Left ventricle myocardium inferior (tissue), 1 donor: ENCODE measurements around the gene ZNF385B. TPM values are rescaled to one million over a fixed set of nuclear protein-coding genes. Genes with fewer than 3 reads are reported as not detected.

ENCODE experiments used
- DNase-seq: peaks from one replicate; pipeline ENCODE4 v3.0.0-alpha.2; 2020
- H3K27ac ChIP-seq: fragments of 200-600 bp; replicated peaks from 2 replicates; pipeline ENCODE4 v1.8.0; 2021
- H3K27me3 ChIP-seq: fragments of 200-600 bp; 2 replicates; pipeline ENCODE4 v1.8.0; 2021; ENCODE audit warnings: low read depth
- H3K36me3 ChIP-seq: fragments of 200-600 bp; 2 replicates; pipeline ENCODE4 v1.8.0; 2021
- H3K4me1 ChIP-seq: fragments of 200-600 bp; 2 replicates; pipeline ENCODE4 v1.8.0; 2021
- H3K4me3 ChIP-seq: fragments of 200-600 bp; 2 replicates; pipeline ENCODE4 v1.8.0; 2021; ENCODE audit warnings: mild to moderate bottlenecking, moderate library complexity
- H3K9me3 ChIP-seq: fragments of 200-600 bp; replicated peaks from 2 replicates; pipeline ENCODE4 v1.8.0; 2021
- CTCF ChIP-seq: fragments of 200-600 bp; IDR thresholded peaks from 2 replicates; pipeline ENCODE4 v1.8.0; 2021; ENCODE audit warnings: antibody characterized with exemption, mild to moderate bottlenecking, borderline replicate concordance
- intact Hi-C: fragments of 100-400 bp; cut with micrococcal nuclease; formaldehyde crosslinking; loops from one replicate; pipeline ENCODE4 v1.11.0; 2022
- total RNA-seq: library from RNA; stranded (reverse); fragmentation: NEBNext Ultra II Directional; extraction: Animal tissue kit (Norgen Biotek cat#: 25700); gene quantifications from one replicate; pipeline ENCODE4 v1.2.1, GENCODE V29; 2021
- donor health status: DM: no; HTN: yes; CAD: no; lungs with severe emphysema.

The ZNF385B gene
- total RNA-seq, 1 donor from 2014 or later, result 0.14 TPM

- DNase-seq, result no peak
- Histone ChIP-seq H3K36me3 (no peaks in the 10 kb centered on the region), H3K4me3 (no peak overlapping the region), H3K27me3 (no peaks in the 10 kb centered on the region), H3K27ac (no peak overlapping the region), H3K9me3 (peaks cover 2% of the 10 kb centered on the region), H3K4me1 (no peaks in the 10 kb centered on the region)
- no peak for TF ChIP-seq CTCF
- intact Hi-C loops, result no loop called here
Measured at GRCh38 chr2:179882851-179883806, 21.7 kb upstream of the ZNF385B start.

GRCh38 chr2:179877601-179878364, 16.4 kb upstream of the ZNF385B start:
- Histone ChIP-seq H3K4me3 (no peak overlapping the region), H3K27ac (no peak overlapping the region), H3K27me3 (peaks cover 6% of the 10 kb centered on the region), H3K9me3 (no peaks in the 10 kb centered on the region), H3K36me3 (no peaks in the 10 kb centered on the region), H3K4me1 (no peaks in the 10 kb centered on the region)
- DNase-seq, result no peak
- no peak for TF ChIP-seq CTCF
- intact Hi-C loops, result no loop called here

- DNase-seq, result no peak
- Histone ChIP-seq H3K27me3 (peaks cover 14% of the 10 kb centered on the region), H3K9me3 (no peaks in the 10 kb centered on the region), H3K36me3 (no peaks in the 10 kb centered on the region), H3K27ac (no peak overlapping the region), H3K4me1 (no peaks in the 10 kb centered on the region), H3K4me3 (no peak overlapping the region)
- no peak for TF ChIP-seq CTCF
- intact Hi-C loops, result no loop called here
Measured at GRCh38 chr2:179876266-179876665, 14.9 kb upstream of the ZNF385B start.

- Histone ChIP-seq H3K4me1 (no peaks in the 10 kb centered on the region), H3K4me3 (no peak overlapping the region), H3K9me3 (no peaks in the 10 kb centered on the region), H3K36me3 (no peaks in the 10 kb centered on the region), H3K27ac (no peak overlapping the region), H3K27me3 (peaks cover 18% of the 10 kb centered on the region)
- TF ChIP-seq CTCF, result no peak
- intact Hi-C loops, result no loop called here
- no peak for DNase-seq
Measured at GRCh38 chr2:179875864-179876263, 14.5 kb upstream of the ZNF385B start.

GRCh38 chr2:179862898-179863458, 1.6 kb upstream of the ZNF385B start:
- Histone ChIP-seq H3K27me3 (peaks cover 84% of the 10 kb centered on the region), H3K4me3 (no peak overlapping the region), H3K27ac (no peak overlapping the region), H3K4me1 (peaks cover 16% of the 10 kb centered on the region), H3K9me3 (no peaks in the 10 kb centered on the region), H3K36me3 (no peaks in the 10 kb centered on the region)
- no peak for TF ChIP-seq CTCF
- intact Hi-C loops, result no loop called here
- no peak for DNase-seq
